K562 (cell line): ENCODE data around the gene APC. TPM values are rescaled to one million over a fixed set of nuclear protein-coding genes. Genes with fewer than 3 reads are reported as not detected.
A peak's percentile ranks its signal among the peaks of the same experiment; 100 is the strongest.

Experiments used
- C11orf30 ChIP-seq: fragments of 450-650 bp; IDR thresholded peaks from 2 replicates; pipeline ENCODE4 v1.6.1; 2016; ENCODE audit warnings: low read depth, mild to moderate bottlenecking
- CBFA2T2 ChIP-seq: fragments of 450-650 bp; conservative IDR thresholded peaks from 2 replicates; pipeline ENCODE4 v1.6.1; 2017; ENCODE audit warnings: mild to moderate bottlenecking
- CHD4 ChIP-seq: fragments of 200-600 bp; sonication (generic); IDR thresholded peaks from 3 replicates; pipeline ENCODE4 v1.6.1; 2012; ENCODE audit warnings: low read depth, mild to moderate bottlenecking, mixed read lengths, low read length, inconsistent platforms; ENCODE audit not compliant: insufficient read depth, insufficient replicate concordance, poor library complexity, severe bottlenecking
- CLOCK ChIP-seq: fragments of 250-450 bp; sonication (Bioruptor Pico); IDR thresholded peaks from 2 replicates; pipeline ENCODE4 v1.4.0; 2020; ENCODE audit warnings: mild to moderate bottlenecking, moderate library complexity, borderline replicate concordance
- ESRRA ChIP-seq: fragments of 450-650 bp; IDR thresholded peaks from 2 replicates; pipeline ENCODE4 v1.6.1; 2014; ENCODE audit warnings: low read depth, mild to moderate bottlenecking, moderate library complexity, borderline replicate concordance
- FOS ChIP-seq: IDR thresholded peaks from 3 replicates; pipeline ENCODE4 v1.6.1; 2011; ENCODE audit not compliant: insufficient read length; ENCODE audit errors: extremely low read depth
- HDAC1 ChIP-seq, 2 experiments: fragments of 450-650 bp; IDR thresholded peaks; 2 replicates each; pipeline ENCODE4 v1.6.1; 2016 to 2017; ENCODE audit warnings: inconsistent platforms in 1 of 2, mild to moderate bottlenecking in 1 of 2, moderate library complexity in 1 of 2
- HDAC2 ChIP-seq: fragments of 450-650 bp; IDR thresholded peaks from 2 replicates; pipeline ENCODE4 v1.6.1; 2016; ENCODE audit warnings: mild to moderate bottlenecking
- IFI16 ChIP-seq: fragments of 250-450 bp; sonication (Bioruptor Pico); IDR thresholded peaks from 2 replicates; pipeline ENCODE4 v2.1.2; 2022; ENCODE audit warnings: mild to moderate bottlenecking, inconsistent platforms
- JUN ChIP-seq, 2 experiments: sonication (generic) in 1 of 2; formaldehyde crosslinking in 1 of 2; IDR thresholded peaks; 2 replicates each; pipeline versions ENCODE4 v1.6.1 to v1.8.0; 2012 to 2022; ENCODE audit warnings: borderline replicate concordance in 2 of 2, mild to moderate bottlenecking in 2 of 2, improper control_type of control experiment in 1 of 2, low read depth in 1 of 2, low read length in 1 of 2, missing genetic modification reagents in 1 of 2
- KLF16 ChIP-seq: IDR thresholded peaks from 2 replicates; pipeline ENCODE4 v1.6.1; 2016; ENCODE audit warnings: antibody characterized with exemption
- LCOR ChIP-seq: sonication (generic); formaldehyde crosslinking; IDR thresholded peaks from 2 replicates; pipeline ENCODE4 v1.8.0; 2022; ENCODE audit warnings: mild to moderate bottlenecking, missing genetic modification reagents
- NFE2 ChIP-seq: IDR thresholded peaks from 2 replicates; pipeline ENCODE4 v1.6.1; 2014; ENCODE audit warnings: antibody characterized with exemption, low read depth
- PML ChIP-seq: IDR thresholded peaks from 2 replicates; pipeline ENCODE4 v1.6.1; 2012; ENCODE audit warnings: low read length, inconsistent platforms
- SMARCA4 ChIP-seq: fragments of 450-650 bp; IDR thresholded peaks from 2 replicates; pipeline ENCODE4 v1.6.1; 2016
- SMARCC2 ChIP-seq: fragments of 450-650 bp; IDR thresholded peaks from 2 replicates; pipeline ENCODE4 v1.6.1; 2017; ENCODE audit warnings: antibody characterized with exemption, moderate library complexity, mild to moderate bottlenecking, low read depth
- STAT6 ChIP-seq: sonication (generic); formaldehyde crosslinking; IDR thresholded peaks from 2 replicates; pipeline ENCODE4 v1.8.1; 2023; ENCODE audit warnings: mild to moderate bottlenecking, missing genetic modification reagents
- TBL1XR1 ChIP-seq, 2 experiments: IDR thresholded peaks; 2 replicates each; pipeline ENCODE4 v1.6.1; 2012; ENCODE audit warnings: improper control_type of control experiment in 2 of 2, low read length in 2 of 2, mild to moderate bottlenecking in 1 of 2
- ZFP1 ChIP-seq: fragments of 450-650 bp; formaldehyde crosslinking; IDR thresholded peaks from 2 replicates; pipeline ENCODE4 v1.4.0; 2020; ENCODE audit warnings: mild to moderate bottlenecking, mixed read lengths
- ZNF165 ChIP-seq: fragments of 250-450 bp; sonication (Bioruptor Pico); IDR thresholded peaks from 2 replicates; pipeline ENCODE4 v1.4.0; 2020; ENCODE audit warnings: borderline replicate concordance
- ZNF175 ChIP-seq: fragments of 200-800 bp; sonication (Bioruptor generic); IDR thresholded peaks from 2 replicates; pipeline ENCODE4 v1.6.1; 2016; ENCODE audit warnings: low read depth, mild to moderate bottlenecking, missing genetic modification characterization, missing compliant biosample characterization
- ZNF316 ChIP-seq: fragments of 450-650 bp; IDR thresholded peaks from 2 replicates; pipeline ENCODE4 v1.6.1; 2016
- ZSCAN29 ChIP-seq: fragments of 450-650 bp; IDR thresholded peaks from 2 replicates; pipeline ENCODE4 v1.6.1; 2017
- polyA plus RNA-seq, 8 experiments: library from polyadenylated mRNA; depleted of rRNA in 4 of 8; stranded (reverse) in 5 of 8; unstranded in 3 of 8; fragments of >200 nt; fragmentation: Nextera tagmentation in 2 of 8; fragmentation: Illumina TruSeq in 1 of 8; extraction: Ambion mirVana in 2 of 8; extraction: Trizol in 1 of 8; gene quantifications; 2 replicates each; pipeline versions ENCODE4 v1.2.1 to v1.2.3, GENCODE V29; 2011 to 2014; ENCODE audit warnings: inconsistent platforms in 1 of 8, missing spikeins in 1 of 8
- total RNA-seq, 7 experiments: library from RNA; depleted of rRNA in 6 of 7; stranded (reverse); fragments of >200 nt in 6 of 7; fragmentation: Illumina TruSeq in 2 of 7; extraction: Trizol in 2 of 7; gene quantifications; 2 replicates each; pipeline versions ENCODE4 v1.2.1 to v1.2.3, GENCODE V29; 2011 to 2021; ENCODE audit warnings: low replicate concordance in 1 of 7
- TF ChIP-seq, protein P1 (sequence below): sonication (generic); formaldehyde crosslinking; IDR thresholded peaks from 2 replicates; pipeline ENCODE4 v1.8.1; 2023; ENCODE audit warnings: mild to moderate bottlenecking, missing genetic modification reagents

The APC gene
- total and polyA plus RNA-seq, 9 of the 15 experiments (the other 6 are each of a cell fraction or from before 2014, with no cell fraction given): 5.7 to 29.5 (median 15.4) TPM

- TF ChIP-seq CLOCK: no peak
- TF ChIP-seq LCOR (CRISPR knock-in tag): 0 out of 2 replicates have a peak, but pooled peaks have one; percentile 36
- no peak for TF ChIP-seq STAT6 (CRISPR knock-in tag)
- TF ChIP-seq SMARCC2: peak; percentile 80
- TF ChIP-seq C11orf30: peak; percentile 16; the same call in 1 of the 2 replicates
- TF ChIP-seq NFE2: peak; percentile 60
- peak; percentile 87 for TF ChIP-seq JUN (IDR thresholded peaks at IDR 0.05; ENCODE audit: borderline replicate concordance, low read depth, low read length)
- TF ChIP-seq JUN (CRISPR knock-in tag; IDR thresholded peaks at IDR 0.05; ENCODE audit: borderline replicate concordance): no peak
- peak; percentile 59 for TF ChIP-seq FOS
- TF ChIP-seq ZNF165: no peak
- TF ChIP-seq ZFP1: no peak
- TF ChIP-seq SMARCA4: peak; percentile 93
- peak; percentile 77; the same call in 1 of the 2 replicates for TF ChIP-seq PML
- TF ChIP-seq ZSCAN29: no peak
- TF ChIP-seq TBL1XR1 (IDR thresholded peaks at IDR 0.05; ENCODE audit: low read length in 2 of 2): peak in 1 of 2 experiments; percentile 53; a peak in 1 of 4 replicates
- peak; percentile 88; the same call in 1 of the 2 replicates for TF ChIP-seq ESRRA
- TF ChIP-seq CHD4: no peak
- peak in 1 of 2 experiments; percentile 88; a peak in 2 of 4 replicates for TF ChIP-seq HDAC1 (IDR thresholded peaks at IDR 0.05)
- TF ChIP-seq, protein P1, sequence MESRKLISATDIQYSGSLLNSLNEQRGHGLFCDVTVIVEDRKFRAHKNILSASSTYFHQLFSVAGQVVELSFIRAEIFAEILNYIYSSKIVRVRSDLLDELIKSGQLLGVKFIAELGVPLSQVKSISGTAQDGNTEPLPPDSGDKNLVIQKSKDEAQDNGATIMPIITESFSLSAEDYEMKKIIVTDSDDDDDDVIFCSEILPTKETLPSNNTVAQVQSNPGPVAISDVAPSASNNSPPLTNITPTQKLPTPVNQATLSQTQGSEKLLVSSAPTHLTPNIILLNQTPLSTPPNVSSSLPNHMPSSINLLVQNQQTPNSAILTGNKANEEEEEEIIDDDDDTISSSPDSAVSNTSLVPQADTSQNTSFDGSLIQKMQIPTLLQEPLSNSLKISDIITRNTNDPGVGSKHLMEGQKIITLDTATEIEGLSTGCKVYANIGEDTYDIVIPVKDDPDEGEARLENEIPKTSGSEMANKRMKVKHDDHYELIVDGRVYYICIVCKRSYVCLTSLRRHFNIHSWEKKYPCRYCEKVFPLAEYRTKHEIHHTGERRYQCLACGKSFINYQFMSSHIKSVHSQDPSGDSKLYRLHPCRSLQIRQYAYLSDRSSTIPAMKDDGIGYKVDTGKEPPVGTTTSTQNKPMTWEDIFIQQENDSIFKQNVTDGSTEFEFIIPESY: 0 out of 2 replicates have a peak, but pooled peaks have one; percentile 14
- no peak for TF ChIP-seq IFI16 (CRISPR knock-in tag)
- TF ChIP-seq HDAC2: peak; percentile 91
- peak; percentile 43; the same call in 1 of the 2 replicates for TF ChIP-seq ZNF316
- TF ChIP-seq CBFA2T2: peak; percentile 86
- no peak for TF ChIP-seq ZNF175 (CRISPR knock-in tag)
- peak; percentile 56; the same call in 1 of the 2 replicates for TF ChIP-seq KLF16
Measured at GRCh38 chr5:112878760-112879159, 141.1 kb downstream of the APC start (continued).
